Activated T-helper 17 cell treated with anti-CD3 and anti-CD28 coated beads, Interleukin-2, amount 50 U/mL, for 72 hours (primary cell): ENCODE results near the gene ASB5. TPM values are rescaled to one million over a fixed set of nuclear protein-coding genes. Genes with fewer than 3 reads are reported as not detected.

ENCODE experiments used
- ATAC-seq: fragments of 150-1000 bp; cut with Tn5 transposase; replicated peaks from 2 replicates; pipeline ENCODE4 v1.10.0; 2021; ENCODE audit warnings: mild to moderate bottlenecking, moderate library complexity
- H3K27ac Mint-ChIP-seq: one replicate; pipeline ENCODE4 v1.8.0; 2022; ENCODE audit warnings: mixed read lengths
- H3K27me3 Mint-ChIP-seq: one replicate; pipeline ENCODE4 v1.8.0; 2022; ENCODE audit warnings: mixed read lengths
- H3K36me3 Mint-ChIP-seq: one replicate; pipeline ENCODE4 v1.8.0; 2022; ENCODE audit warnings: low read depth, mild to moderate bottlenecking, mixed read lengths
- H3K4me1 Mint-ChIP-seq: one replicate; pipeline ENCODE4 v1.8.0; 2022; ENCODE audit warnings: mixed read lengths
- H3K4me3 Mint-ChIP-seq: one replicate; pipeline ENCODE4 v1.8.0; 2022; ENCODE audit warnings: mild to moderate bottlenecking, mixed read lengths
- H3K9me3 Mint-ChIP-seq: one replicate; pipeline ENCODE4 v1.8.0; 2022; ENCODE audit warnings: mixed read lengths
- total RNA-seq, 2 donors: library from RNA; stranded (reverse); gene quantifications; one replicate each; pipeline ENCODE4 v1.2.3, GENCODE V29; 2022

ASB5 gene
- total RNA-seq, 2 donors from 2014 or later, result not detected

DNA sequence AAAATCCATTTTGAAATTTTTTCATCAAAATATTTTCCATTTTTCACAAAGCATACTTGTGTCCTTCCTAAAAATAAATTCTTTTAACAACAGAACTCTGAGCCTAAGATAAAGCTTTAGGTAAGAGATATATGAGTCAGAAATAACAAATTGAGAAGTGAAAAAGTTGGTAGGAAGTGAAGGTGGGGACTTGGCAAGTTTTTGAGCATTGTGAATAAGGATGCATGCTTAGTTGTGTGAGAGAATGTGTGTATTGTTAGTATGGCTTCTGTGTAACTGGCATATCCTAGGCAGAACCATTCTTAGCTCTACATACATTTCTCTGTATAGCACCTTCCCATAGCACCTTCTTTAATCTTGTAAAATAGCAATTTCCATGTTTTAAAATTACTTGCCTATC is 6.8 kb downstream of the ASB5 start:
- ATAC-seq, result no peak
- no peaks in the 10 kb centered on the region for H3K4me1 Mint-ChIP-seq
- no peaks in the 10 kb centered on the region for H3K9me3 Mint-ChIP-seq
- H3K27ac Mint-ChIP-seq, result no peak overlapping the region
- no peak overlapping the region for H3K4me3 Mint-ChIP-seq
- H3K27me3 Mint-ChIP-seq, result peaks cover 3% of the 10 kb centered on the region
- H3K36me3 Mint-ChIP-seq, result no peaks in the 10 kb centered on the region

DNA sequence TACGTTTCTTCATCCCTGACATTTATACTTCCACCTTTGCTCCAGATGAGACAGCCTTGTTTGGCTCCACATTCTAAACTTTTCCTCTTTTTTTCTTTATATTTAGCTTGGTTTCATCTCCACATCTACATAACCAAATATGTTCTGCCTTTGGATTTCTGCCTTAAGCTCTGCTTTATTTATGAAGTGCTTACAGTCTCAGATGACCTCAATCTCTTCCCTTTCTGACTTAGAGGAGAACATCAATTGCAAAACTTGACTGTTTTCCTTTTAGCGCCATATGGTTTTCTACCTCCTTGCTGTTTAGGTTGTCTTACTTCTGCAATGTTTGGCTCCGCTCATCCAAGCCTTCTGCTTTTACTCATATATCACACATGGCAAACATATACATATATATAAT is 7.5 kb downstream of the ASB5 start:
- ATAC-seq, result no peak

DNA sequence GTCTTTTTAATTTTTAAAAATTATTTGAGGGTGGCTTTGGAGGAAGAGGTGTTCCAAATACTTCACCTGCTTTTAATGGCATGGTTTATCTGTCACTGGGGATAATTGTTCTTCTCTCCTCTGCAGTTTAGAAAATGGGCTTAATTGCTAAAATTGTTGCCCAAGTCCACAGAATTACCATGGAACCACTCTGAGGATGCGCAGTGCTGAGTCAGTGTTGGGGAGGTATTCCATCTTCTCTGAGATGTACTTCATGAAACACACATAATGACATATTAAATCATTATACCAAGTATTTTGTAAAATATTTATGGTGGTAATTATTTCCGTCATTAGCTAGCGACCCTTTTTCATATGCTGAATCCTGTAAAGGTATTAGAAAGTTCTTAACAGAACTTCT is 8.0 kb downstream of the ASB5 start:
- no peak overlapping the region for H3K4me3 Mint-ChIP-seq
- no peak overlapping the region for H3K27ac Mint-ChIP-seq
- ATAC-seq, result no peak
- peaks cover 10% of the 10 kb centered on the region for H3K27me3 Mint-ChIP-seq
- H3K36me3 Mint-ChIP-seq, result no peaks in the 10 kb centered on the region
- H3K4me1 Mint-ChIP-seq, result no peaks in the 10 kb centered on the region
- no peaks in the 10 kb centered on the region for H3K9me3 Mint-ChIP-seq

More for the DNA sequence above, 7.5 kb downstream of the ASB5 start:
- Mint-ChIP-seq H3K27ac (no peak overlapping the region), H3K36me3 (no peaks in the 10 kb centered on the region), H3K9me3 (no peaks in the 10 kb centered on the region), H3K4me1 (no peaks in the 10 kb centered on the region), H3K4me3 (no peak overlapping the region), H3K27me3 (peaks cover 10% of the 10 kb centered on the region)

DNA sequence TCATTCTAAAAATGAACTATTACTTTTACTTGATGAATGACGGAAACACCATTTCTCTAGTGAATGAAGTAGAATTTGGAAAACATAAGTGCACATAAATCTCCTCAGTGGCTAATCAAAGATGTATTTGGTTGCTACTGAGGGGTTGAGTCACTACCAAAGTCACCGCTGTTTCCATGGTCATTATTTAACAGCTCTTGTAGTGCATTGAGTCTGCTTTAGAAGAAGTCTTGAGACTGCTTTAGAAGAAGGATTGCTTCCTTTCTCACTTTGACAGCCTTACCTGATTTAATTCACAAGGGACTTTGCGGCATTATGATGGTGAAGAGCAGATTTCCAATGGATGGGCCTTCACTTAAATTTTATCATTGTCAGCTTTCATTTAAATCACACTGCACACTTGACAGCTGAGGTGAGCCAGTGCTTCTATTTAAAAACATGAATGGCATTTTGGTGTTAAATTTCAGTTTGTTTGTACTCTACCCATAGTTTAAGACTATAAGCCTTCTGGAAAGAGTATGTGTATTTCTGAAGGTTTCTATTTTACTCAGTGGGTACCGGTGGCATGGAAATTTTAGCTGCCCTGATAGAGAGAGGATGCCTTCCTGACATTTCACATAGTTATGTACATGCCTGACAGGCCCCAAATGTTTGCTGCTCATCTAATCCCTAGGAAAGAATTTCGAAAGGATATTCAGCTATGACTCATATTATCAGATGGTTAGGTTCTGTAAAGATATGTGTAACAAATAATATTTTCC is 9.5 kb downstream of the ASB5 start:
- H3K27me3 Mint-ChIP-seq, result peaks cover 11% of the 10 kb centered on the region
- no peaks in the 10 kb centered on the region for H3K4me1 Mint-ChIP-seq
- no peaks in the 10 kb centered on the region for H3K36me3 Mint-ChIP-seq
- H3K9me3 Mint-ChIP-seq, result no peaks in the 10 kb centered on the region
- no peak overlapping the region for H3K27ac Mint-ChIP-seq
- no peak for ATAC-seq
- H3K4me3 Mint-ChIP-seq, result no peak overlapping the region

DNA sequence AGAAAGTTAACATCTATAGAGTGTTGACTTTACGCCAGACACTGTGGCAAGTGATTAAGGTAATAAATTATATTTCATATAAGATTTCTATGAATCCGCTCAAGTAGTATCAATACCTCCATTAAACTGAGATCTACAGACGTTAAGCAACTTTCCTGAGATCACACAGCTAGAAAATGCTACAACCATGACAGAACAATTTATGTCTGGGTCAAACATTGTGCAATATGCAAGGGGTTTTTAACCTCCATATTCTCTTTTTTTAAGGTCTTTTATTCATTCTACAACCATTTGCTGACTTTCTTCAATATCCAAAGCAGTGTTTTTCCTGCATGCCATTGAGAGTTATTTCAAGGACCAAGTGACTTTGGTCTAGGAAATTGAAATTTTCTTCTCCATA is 10.9 kb downstream of the ASB5 start:
- Mint-ChIP-seq H3K27ac (no peak overlapping the region), H3K36me3 (no peaks in the 10 kb centered on the region), H3K27me3 (peaks cover 14% of the 10 kb centered on the region), H3K9me3 (no peaks in the 10 kb centered on the region), H3K4me3 (no peak overlapping the region), H3K4me1 (no peaks in the 10 kb centered on the region)
- no peak for ATAC-seq

DNA sequence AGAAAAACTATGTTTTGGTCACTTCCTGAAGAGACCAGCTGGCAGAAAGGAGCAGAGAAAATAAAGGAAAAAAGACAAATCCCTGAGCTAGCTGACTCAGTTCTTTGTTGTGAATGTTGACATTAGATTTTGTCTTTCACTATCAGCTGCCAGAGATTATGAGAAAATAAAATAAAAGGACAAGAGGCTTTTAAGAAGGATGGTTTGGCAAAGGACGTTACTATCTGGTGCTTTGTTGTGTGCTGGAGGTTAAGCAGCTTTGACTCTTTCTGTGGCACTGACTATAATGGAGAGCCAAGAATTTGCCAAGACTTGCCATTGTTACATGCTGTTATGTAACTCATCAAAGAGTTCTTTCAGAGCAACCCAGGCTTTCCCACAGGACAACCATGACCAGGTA is 12.1 kb downstream of the ASB5 start:
- no peaks in the 10 kb centered on the region for H3K9me3 Mint-ChIP-seq
- H3K27ac Mint-ChIP-seq, result no peak overlapping the region
- no peak overlapping the region for H3K4me3 Mint-ChIP-seq
- no peaks in the 10 kb centered on the region for H3K36me3 Mint-ChIP-seq
- no peak for ATAC-seq
- H3K27me3 Mint-ChIP-seq, result peaks cover 14% of the 10 kb centered on the region
- H3K4me1 Mint-ChIP-seq, result no peaks in the 10 kb centered on the region

DNA sequence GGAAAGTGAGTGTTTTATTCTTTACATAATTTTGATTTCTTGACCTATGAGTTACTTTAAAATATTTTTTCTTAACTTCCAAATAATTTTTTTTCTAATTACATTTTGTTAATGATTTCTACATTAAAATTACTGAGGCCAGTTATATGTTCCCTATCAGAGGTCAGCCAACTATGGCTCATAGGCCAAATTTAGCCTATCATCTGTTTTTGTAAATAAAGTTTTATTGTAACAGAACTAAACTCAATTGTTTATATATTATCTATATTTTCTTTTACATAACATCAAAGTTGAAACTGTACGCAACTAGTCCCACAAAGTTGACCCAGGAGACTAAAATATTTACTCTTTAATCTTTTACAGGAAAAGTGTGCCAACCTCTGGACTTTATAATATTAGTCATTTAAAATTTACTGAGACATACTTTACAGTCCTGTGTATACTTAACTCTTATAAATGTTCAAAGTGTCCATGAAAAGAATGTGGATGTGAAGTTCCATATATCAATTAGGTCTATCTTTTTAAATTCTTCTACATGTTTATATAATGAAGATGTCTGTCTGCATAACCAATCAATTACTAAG is 26.2 kb downstream of the ASB5 start:
- no peaks in the 10 kb centered on the region for H3K4me1 Mint-ChIP-seq
- peaks cover 8% of the 10 kb centered on the region for H3K27me3 Mint-ChIP-seq
- H3K27ac Mint-ChIP-seq, result no peak overlapping the region
- no peak overlapping the region for H3K4me3 Mint-ChIP-seq
- ATAC-seq, result no peak
- no peaks in the 10 kb centered on the region for H3K9me3 Mint-ChIP-seq
- H3K36me3 Mint-ChIP-seq, result no peaks in the 10 kb centered on the region

DNA sequence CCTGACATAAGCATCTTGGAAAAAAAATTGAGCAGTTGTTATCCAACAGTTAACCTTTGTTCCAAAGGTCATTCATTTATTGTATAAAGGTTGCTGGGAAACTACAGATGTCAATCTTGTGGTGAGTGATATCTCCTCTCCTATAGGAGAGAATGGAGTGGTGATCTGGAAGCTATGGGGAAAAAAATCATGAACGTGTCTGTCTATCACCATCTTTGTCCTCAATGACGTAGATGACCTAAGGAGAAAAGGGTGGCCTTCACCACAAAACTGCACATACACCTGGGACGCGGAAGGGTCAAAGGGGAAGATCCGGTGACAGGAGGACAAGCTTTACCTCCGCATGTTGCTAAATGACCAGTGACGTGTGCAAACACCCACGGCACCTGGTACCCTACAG is 27.3 kb downstream of the ASB5 start:
- H3K27ac Mint-ChIP-seq, result no peak overlapping the region

DNA sequence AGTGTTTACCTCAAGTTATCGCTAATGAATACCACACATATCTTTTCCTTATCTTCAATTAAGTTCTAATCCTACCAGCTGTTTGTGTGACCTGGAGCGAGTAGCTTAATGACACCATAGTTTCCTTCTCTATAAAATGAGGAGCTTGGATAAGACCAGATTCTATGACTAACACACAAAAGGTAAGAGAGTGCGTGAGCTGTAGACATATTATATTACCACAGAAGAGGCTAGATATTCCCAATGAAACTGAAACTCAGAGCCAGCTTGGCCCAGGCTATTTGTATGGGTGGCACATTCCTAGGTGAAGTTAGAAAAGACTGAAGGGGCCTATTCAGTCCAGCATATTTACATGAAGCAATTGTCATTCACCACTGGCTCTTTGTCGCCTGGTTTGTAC is 30.2 kb downstream of the ASB5 start:
- H3K27me3 Mint-ChIP-seq, result peaks cover 10% of the 10 kb centered on the region
- ATAC-seq, result no peak
- no peak overlapping the region for H3K4me3 Mint-ChIP-seq
- no peak overlapping the region for H3K27ac Mint-ChIP-seq
- H3K9me3 Mint-ChIP-seq, result no peaks in the 10 kb centered on the region
- no peaks in the 10 kb centered on the region for H3K4me1 Mint-ChIP-seq
- H3K36me3 Mint-ChIP-seq, result no peaks in the 10 kb centered on the region

More for the DNA sequence above, 27.3 kb downstream of the ASB5 start:
- H3K4me3 Mint-ChIP-seq, result no peak overlapping the region
- ATAC-seq, result no peak
- H3K36me3 Mint-ChIP-seq, result no peaks in the 10 kb centered on the region
- no peaks in the 10 kb centered on the region for H3K4me1 Mint-ChIP-seq
- H3K27me3 Mint-ChIP-seq, result peaks cover 8% of the 10 kb centered on the region
- H3K9me3 Mint-ChIP-seq, result no peaks in the 10 kb centered on the region

DNA sequence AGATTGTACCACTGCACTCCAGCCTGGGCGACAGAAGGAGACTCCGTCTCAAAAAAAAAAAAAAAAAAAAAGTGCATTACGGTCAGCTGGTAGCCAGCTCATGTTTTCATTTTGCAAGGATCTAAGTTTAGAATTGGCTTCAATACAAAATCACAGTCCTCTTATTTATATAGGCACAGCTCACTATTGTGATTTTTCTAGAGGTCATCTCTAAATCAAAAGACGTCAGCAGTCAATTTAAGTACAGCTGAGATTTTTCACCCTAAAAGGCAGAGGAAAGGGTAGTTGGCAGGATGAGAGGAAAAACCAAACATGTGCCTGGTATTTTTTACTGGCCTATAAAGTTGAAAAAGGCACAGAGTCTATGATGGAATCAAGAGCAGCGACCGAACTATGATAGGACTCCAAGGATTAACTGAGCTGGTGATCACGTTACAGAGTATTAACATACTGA is 30.8 kb downstream of the ASB5 start:
- no peak for ATAC-seq
- Mint-ChIP-seq H3K27me3 (peaks cover 17% of the 10 kb centered on the region), H3K9me3 (no peaks in the 10 kb centered on the region), H3K36me3 (no peaks in the 10 kb centered on the region), H3K4me1 (no peaks in the 10 kb centered on the region), H3K4me3 (no peak overlapping the region), H3K27ac (no peak overlapping the region)

DNA sequence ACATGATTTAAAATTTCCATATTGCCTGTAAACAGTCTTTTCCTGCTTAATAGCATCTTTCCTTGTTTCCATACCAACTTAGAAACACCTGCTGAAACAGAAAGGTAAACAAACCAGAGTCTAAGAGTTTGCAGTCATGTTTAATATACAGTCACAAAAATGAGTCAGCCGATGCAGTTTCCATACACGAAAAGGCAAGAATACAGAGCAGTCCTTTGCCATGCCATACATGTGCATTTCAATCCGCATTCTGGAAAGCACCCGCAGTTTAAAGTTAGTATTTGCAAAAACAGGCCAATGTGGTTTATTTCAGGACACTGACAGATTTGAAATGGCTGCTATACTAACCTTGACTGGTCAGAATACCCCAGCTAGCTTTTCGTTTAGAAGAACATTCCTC is 32.1 kb downstream of the ASB5 start:
- no peak for ATAC-seq
- H3K4me3 Mint-ChIP-seq, result no peak overlapping the region
- no peaks in the 10 kb centered on the region for H3K9me3 Mint-ChIP-seq
- no peaks in the 10 kb centered on the region for H3K4me1 Mint-ChIP-seq
- H3K36me3 Mint-ChIP-seq, result no peaks in the 10 kb centered on the region
- no peak overlapping the region for H3K27ac Mint-ChIP-seq
- peaks cover 22% of the 10 kb centered on the region for H3K27me3 Mint-ChIP-seq

DNA sequence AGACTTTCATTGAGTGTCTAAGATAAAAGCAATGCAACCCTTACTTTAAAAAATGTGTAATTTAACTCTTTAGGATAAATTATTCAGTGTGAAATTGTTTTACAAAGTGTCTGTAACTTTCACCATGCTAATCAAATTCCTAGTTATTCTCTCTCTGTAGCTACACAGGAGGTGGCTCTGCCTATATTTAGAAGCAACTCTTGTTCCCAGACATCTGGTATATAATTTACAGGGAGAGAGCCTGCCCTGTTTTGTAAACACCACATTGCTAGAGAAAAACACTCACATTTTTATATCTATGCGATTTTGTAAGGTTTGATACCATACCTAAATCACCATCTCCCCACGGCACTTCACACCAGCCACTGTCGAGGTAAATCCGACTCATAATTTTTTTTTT is 38.2 kb downstream of the ASB5 start:
- H3K4me1 Mint-ChIP-seq, result no peaks in the 10 kb centered on the region
- H3K36me3 Mint-ChIP-seq, result no peaks in the 10 kb centered on the region
- peaks cover 27% of the 10 kb centered on the region for H3K27me3 Mint-ChIP-seq
- ATAC-seq, result no peak
- H3K27ac Mint-ChIP-seq, result no peak overlapping the region
- H3K4me3 Mint-ChIP-seq, result no peak overlapping the region
- no peaks in the 10 kb centered on the region for H3K9me3 Mint-ChIP-seq

DNA sequence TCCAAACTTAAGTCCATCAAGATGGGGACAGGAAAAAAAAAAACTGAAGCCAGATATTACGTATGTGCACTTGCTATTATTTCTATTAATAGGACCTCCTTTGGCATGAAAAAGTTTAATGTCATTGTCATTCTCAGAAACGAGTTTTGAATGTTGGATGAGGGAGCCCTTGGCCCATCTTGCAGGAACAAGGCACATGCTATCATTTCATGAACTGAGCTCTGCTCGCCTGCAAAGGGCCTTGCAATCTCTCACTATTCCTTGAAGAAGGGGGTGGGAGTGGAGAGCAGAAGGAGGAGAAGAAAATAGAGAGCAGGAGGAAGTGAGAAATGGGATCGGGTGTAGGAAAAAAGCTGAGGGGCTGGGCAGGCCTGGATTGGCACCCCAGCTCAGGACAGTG is 39.4 kb downstream of the ASB5 start:
- H3K27me3 Mint-ChIP-seq, result peaks cover 27% of the 10 kb centered on the region
- H3K9me3 Mint-ChIP-seq, result no peaks in the 10 kb centered on the region
- H3K4me3 Mint-ChIP-seq, result no peak overlapping the region

DNA sequence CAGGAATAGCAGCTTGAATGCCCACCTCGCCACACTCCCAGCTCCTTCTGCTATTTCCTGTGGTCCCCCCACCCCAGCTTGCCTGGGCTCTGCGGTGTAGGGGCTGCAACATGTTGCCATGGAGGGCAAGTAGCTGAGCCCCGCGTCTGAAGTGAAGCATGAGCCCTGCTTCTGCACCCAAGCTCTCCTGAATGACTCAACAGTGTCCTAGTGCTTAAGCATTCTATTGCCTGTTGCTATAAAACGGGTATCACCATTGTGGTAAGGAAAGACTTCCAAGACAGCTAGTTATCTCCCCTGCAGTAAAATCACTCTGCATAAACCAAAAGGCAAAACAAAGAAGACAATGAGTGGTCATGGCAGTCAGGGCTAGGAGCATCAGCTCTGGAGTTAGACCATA is 42.3 kb downstream of the ASB5 start:
- no peaks in the 10 kb centered on the region for H3K4me1 Mint-ChIP-seq
- no peak for ATAC-seq

More for the DNA sequence above, 39.4 kb downstream of the ASB5 start:
- ATAC-seq, result no peak
- no peaks in the 10 kb centered on the region for H3K4me1 Mint-ChIP-seq
- H3K36me3 Mint-ChIP-seq, result no peaks in the 10 kb centered on the region
- no peak overlapping the region for H3K27ac Mint-ChIP-seq

DNA sequence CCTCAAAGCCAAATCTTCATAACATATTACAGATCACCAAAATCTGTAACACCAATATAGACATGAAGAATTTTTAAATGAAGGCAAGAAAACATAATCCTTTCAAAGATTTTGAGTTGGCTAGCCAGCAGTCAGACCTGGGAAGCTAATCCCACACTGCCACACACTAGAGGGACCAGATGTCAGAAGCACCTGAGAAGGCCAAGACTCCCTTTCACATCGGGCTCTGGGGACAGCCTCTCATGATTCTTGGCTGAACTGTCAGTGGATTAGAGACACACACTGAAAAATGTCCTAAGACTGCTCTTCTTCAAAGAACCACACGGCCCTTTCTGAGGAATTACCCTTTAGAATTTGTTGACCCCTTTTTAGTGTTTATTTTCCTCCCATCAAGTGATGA is 45.5 kb downstream of the ASB5 start:
- H3K27ac Mint-ChIP-seq, result no peak overlapping the region
- peaks cover 8% of the 10 kb centered on the region for H3K27me3 Mint-ChIP-seq
- H3K36me3 Mint-ChIP-seq, result no peaks in the 10 kb centered on the region
- no peak for ATAC-seq
- no peak overlapping the region for H3K4me3 Mint-ChIP-seq
- H3K4me1 Mint-ChIP-seq, result no peaks in the 10 kb centered on the region
- no peaks in the 10 kb centered on the region for H3K9me3 Mint-ChIP-seq

More for the DNA sequence above, 42.3 kb downstream of the ASB5 start:
- H3K9me3 Mint-ChIP-seq, result no peaks in the 10 kb centered on the region
- H3K4me3 Mint-ChIP-seq, result no peak overlapping the region
- no peak overlapping the region for H3K27ac Mint-ChIP-seq
- H3K36me3 Mint-ChIP-seq, result no peaks in the 10 kb centered on the region
- H3K27me3 Mint-ChIP-seq, result peaks cover 7% of the 10 kb centered on the region
